HG03097 (cell line): ENCODE data around the gene SRGAP1.
"Not testable (repeated sequence)": the region's sequence is repeated elsewhere in the genome, so short reads cannot be mapped to it uniquely, and the experiment has no call there.

ENCODE experiments used
- ATAC-seq: cut with Tn5 transposase; IDR thresholded peaks from one replicate; pipeline ENCODE4 v1.9.1; 2021; ENCODE audit not compliant: unreplicated experiment, low FRiP score

The SRGAP1 gene

DNA sequence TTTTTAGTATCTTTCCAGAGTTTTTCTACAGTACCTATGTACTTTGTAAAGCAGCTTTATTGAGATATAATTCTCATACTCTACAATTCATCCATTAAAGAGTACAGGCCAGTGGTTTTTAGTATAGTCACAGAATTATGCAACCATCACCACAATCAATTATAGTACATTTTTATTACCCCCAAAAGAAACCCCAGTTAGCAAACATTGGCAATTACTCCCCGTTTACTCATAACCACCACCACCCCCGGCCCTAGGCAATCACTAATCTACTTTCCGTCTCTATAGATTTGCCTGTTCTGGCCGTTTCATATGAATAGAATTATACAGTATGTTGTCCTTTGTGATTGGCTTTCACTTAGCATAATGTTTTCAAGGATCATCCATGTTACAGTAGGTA is 257.8 kb downstream of the SRGAP1 start:
- ATAC-seq, result no peak

- ATAC-seq, result no peak
Observed at GRCh38 chr12:64103825-64104740, 259.6 kb downstream of the SRGAP1 start.

DNA sequence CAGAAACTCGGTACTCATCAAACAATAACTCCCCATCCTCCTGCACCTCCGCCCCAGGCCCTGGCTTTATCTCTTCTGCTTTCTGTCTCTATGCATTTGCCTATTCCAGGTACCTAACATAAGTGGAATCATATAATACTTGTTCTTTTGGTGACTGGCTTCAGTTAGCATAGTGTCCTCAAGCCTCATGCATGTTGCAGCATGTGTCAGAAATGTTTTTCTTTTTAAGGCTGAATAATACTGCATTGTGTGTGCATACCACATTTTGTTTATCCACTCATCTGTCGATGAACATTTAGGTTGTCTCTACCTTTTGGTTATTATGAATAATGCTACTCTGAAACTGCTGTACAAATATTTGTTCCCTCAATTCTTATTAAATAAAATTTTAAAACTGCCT is 260.5 kb downstream of the SRGAP1 start:
- ATAC-seq, result no peak

DNA sequence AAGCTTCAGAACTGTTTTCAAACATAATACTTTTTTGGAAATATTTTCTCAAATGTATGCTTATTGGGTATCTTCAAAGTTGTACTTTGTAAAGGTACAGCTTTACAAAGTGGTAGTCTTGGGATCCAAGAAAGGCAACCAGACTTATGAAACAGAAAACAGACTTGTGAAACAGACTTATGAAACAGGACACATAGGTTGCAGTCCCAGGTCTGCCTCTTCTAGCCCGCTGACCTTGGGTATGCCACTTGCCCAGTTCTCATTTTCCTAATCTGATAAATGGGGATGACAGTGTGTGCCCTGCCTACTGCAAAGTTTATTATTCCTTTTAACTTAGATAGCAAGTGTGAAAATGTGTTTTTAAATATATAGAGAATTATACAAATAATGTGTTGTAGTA is 263.3 kb downstream of the SRGAP1 start:
- ATAC-seq, result no peak

DNA sequence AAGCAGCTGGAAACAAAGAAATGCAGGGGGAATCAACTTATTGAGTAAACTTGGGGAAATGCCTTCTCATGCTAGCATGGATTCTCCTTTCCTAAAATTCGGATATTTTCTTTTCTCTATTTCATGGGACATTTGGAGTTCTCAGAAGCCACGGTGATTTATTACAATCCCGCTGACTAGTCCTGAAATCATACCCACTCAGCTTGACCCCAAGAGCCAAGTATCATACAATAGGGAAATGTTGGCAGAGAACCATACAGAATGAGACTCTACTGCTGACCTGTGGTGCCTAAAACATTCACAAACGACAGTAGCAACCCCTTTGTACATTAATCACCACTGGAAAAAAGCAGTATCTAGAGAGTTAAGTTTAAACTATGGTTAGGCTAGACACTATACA is 265.2 kb downstream of the SRGAP1 start:
- ATAC-seq, result no peak

DNA sequence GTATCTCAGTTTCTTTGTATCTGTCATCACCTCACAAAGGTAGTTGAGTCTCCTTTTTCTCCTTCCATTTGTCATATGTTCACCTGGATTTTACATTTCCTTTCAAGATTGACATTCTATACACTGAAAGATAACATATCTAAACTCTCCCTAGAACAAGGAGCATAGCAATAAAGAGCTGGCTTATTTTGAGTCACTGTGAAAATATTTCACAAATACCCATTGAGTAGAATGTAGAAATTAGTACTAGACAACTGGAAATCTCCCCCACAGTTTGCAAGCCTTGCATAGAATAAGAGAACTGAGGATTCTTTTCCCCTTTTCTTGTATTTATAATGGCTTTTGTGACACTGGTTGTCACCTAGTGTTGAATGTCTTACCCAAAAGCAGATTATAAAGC is 266.4 kb downstream of the SRGAP1 start:
- ATAC-seq, result no peak

DNA sequence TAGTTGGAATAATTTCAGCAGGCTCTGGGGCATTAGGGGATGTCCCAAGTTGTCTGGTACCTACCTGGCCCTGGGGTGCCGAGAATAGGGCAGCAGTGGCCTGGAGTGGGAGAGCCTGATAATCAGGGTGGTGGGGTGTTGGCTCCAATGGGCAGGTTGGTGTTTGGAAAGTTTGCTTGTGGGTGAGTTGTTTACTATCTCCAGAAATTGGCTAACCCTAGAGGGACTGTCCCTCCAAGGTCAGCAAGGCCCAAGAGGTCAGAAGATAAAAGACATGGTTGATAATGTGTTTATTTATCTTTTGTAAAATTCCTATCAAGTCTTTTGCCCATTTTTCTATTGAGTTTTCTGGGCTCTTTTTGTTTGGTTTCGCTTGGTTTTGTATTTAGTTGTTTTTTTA is 272.5 kb downstream of the SRGAP1 start:
- no peak for ATAC-seq

DNA sequence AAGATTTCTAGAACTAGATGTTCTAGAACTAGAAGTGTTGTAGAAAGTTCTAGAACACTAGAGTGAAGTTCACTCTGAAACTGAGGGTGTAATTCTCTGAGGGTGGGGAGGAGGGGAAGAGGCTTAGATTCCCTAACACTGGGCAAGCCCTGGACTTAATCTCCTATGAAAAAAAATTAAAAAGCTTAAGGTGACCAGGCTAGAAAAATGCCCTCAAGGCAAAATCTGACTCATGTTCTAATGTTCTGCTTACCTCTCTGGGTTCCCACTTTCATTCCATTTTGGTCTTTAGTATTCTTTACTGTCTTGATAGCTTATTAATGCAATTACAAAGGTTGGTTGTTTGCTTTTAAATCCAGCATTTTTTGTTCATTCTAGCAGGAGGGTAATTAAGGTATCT is 276.1 kb downstream of the SRGAP1 start:
- ATAC-seq, result no peak

- ATAC-seq, result not testable (repeated sequence)
Observed at GRCh38 chr12:64121086-64121485, 276.6 kb downstream of the SRGAP1 start.

DNA sequence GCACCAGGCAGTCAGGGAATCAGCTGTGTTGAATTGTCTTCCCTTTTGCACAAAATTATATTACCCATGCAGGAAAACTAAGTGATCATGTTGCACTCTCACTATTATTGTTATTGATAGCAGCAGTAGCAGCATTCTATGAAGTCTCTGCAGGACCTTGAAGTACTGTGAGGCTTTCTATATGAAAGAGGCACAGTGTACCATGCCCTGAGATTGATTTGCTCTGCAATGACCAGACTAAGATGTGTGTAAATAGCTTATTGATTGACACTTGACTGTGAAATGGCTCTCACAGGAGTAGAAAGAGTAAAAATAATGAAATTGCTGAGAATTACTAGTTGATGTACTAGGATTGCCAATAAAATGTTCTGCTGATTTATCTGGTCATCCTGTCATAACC is 277.7 kb downstream of the SRGAP1 start:
- no peak for ATAC-seq

GRCh38 chr12:64122995-64123394 is 278.5 kb downstream of the SRGAP1 start:
- no peak for ATAC-seq

- no peak for ATAC-seq
Observed at GRCh38 chr12:64123448-64123847, 278.9 kb downstream of the SRGAP1 start.

DNA sequence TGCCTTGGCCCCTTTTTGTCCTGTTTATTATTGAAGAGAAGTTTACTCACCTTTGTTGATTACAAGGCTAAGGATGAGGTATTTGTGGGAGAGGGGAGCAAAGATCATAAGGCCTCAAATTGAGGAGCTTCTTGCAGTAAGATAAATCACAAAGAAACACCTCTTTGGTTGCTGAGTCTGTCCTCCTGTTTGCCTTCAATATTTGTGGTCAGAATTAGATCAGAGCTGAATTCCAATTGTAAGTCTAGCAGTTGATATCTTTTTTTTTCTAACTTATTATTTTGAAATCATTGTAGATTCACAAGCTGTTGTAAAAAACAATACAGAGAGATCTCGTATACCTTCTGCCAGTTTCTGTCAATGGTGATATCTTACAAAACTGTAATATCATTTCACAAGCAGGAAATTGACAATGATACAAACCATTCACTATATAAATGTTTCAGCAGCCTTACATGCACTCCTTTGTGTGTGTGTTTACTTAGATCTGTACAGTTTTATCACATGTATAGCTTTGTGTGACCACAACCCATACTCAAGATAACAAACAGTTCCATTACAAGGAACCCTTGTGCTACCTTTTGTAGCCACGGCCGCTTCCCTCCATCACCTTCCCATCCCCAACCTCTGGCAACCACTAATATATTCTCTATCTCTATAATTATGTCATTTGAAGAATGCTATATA is 280.2 kb downstream of the SRGAP1 start:
- no peak for ATAC-seq

- no peak for ATAC-seq
Observed at GRCh38 chr12:64125913-64126312, 281.4 kb downstream of the SRGAP1 start.

DNA sequence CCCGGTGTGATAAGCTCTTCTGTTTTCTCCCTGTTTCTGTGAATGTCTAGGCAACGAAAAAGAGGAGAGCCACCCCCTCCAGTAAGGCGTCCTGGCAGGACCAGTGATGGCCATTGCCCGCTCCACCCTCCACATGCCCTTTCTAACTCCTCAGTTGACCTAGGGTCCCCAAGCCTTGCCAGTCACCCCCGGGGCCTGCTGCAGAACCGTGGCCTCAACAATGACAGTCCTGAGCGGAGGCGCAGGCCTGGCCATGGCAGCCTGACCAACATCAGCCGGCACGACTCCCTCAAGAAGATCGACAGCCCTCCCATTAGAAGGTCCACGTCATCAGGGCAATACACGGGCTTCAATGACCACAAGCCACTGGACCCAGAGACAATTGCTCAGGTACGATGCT is 283.3 kb downstream of the SRGAP1 start:
- no peak for ATAC-seq

DNA sequence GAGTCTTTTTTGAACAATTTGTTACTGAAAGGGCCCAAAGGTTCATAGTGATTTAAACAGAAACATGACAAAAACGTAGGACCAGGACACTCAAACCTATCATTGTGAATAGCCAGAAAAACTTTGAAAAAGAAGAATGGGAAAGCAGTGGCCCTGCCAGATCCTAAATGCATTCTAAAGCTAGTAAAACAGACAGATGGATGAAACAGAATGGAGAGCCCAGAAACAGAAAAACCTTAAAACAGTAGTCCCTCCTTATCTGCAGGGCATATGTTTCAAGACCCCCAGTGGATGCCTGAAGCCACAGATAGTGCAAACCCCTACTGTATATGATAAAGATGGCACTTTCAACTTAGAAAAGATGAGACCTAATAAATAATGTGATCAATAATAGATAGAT is 283.9 kb downstream of the SRGAP1 start:
- ATAC-seq, result no peak

DNA sequence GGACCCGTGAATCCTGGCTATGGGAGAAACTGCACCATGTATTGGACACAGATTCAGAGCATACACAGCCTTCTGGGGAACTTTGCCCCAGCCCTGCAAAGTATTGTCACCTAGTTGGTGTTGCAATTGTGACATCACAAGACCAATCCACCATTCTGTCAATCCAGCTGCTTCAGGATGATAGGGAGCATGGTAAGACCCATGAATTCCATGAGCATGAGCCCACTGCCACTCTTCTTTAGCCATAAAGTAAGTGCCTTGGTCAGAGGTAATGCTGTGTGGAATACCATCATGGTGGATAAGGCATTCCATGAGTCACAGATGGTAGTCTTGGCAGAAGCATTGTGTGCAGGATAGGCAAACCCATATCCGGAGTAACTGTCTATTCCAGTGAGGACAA is 286.0 kb downstream of the SRGAP1 start:
- not testable (repeated sequence) for ATAC-seq

DNA sequence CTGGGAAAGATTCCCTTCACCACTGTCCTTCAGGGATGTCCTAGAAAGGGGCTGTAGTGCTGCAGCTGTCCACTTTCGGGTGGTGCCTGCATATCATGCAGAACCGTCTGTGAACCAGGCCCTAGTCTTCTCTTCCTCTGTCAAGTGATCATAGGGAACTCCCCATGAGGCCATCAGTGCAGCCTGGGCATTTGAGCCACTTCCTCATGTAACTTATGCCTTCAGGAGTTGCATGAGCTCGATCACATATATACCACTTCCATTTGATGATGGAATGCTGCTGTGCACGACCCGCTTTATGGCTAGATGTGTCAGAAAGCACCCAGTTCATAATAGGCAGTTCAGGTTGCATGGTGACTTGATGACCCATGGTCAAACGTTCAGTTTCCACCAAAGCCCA is 287.0 kb downstream of the SRGAP1 start:
- ATAC-seq, result not testable (repeated sequence)

- not testable (repeated sequence) for ATAC-seq
Observed at GRCh38 chr12:64132672-64133071, 288.2 kb downstream of the SRGAP1 start.

DNA sequence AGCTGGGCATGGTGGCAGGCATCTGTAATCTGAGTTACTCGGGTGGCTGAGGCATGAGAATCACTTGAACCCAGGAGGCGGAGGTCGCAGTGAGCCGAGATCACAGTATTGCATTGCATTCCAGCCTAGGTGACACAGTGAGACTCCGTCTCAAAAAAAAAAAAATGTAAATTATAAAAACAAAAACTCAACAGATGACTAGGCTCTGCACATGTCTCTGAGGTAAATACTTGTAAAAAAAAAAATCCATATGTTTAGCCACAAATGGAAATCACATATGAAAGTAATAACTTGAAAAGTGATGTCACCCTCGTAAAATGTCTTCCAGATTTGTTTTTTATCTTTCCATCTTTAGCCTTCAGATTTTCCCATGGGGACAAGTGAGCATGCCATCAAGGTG is 292.6 kb downstream of the SRGAP1 start:
- no peak for ATAC-seq

GRCh38 chr12:64139021-64139420 is 294.5 kb downstream of the SRGAP1 start:
- no peak for ATAC-seq

DNA sequence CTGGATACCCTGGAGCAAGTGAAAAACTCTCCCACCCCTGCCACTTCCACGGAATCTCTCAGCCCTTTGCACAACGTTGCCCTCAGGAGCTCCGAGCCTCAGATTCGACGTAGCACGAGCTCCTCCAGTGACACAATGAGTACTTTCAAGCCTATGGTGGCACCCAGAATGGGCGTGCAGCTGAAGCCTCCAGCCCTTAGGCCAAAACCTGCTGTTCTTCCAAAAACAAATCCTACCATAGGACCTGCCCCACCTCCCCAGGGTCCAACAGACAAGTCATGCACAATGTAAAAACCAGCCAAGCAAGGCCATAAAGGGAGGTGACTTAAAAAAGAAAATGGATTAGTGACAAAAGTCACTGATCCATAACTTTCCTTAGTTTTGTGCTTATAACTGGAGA is 297.9 kb downstream of the SRGAP1 start:
- ATAC-seq, result no peak
